SK-N-MC (cell line): Measurements from ENCODE around the gene EXD1.

ENCODE experiments used
- EZH2 ChIP-seq: fragments of 200-600 bp; sonication (generic); IDR thresholded peaks from one replicate; pipeline ENCODE4 v1.6.1; 2017; ENCODE audit warnings: antibody characterized with exemption
- FOXP2 ChIP-seq: optimal IDR thresholded peaks from 2 replicates; pipeline ENCODE3; 2011; ENCODE audit warnings: mild to moderate bottlenecking, moderate library complexity; ENCODE audit not compliant: insufficient read depth; ENCODE audit errors: extremely low read length, control extremely low read depth
- POLR2AphosphoS5 ChIP-seq: IDR thresholded peaks from 2 replicates; pipeline ENCODE4 v1.6.1; 2012; ENCODE audit warnings: mild to moderate bottlenecking, low read depth, low read length, borderline replicate concordance

DNA sequence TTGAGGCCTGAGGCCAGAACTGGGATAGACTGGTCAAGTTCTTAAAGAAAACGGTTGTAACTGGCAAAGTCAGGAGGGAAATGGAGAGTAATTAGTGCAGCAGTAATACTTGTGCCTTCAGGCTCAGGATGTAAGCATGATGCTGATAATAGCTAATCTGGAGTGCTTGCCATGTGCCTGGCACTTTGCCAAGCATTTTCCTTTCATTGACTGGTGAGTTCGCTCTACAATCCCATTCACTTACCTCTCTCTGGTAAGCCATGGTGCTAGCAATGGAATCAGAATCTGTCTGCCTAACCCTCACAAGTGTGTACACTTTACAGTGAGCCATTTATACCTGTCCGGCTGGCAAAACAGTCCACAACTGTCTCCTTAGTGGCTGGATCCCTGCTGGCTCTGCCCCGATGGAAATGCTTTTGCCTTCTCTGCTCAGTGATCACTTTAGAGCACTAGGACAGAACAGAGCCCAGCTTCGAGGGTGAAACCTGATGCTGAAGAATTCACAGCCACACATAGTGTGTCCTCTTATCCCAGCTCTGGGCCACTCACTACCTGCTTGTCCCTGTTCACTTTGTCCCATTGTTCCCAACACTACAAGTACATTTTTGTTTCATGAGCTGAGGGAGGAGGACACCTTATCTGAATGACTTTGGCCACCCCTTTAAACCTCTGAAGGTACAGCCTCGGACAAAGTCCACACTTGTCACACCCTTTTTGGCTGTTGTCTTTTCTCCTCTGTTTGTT, 10.8 kb upstream of the EXD1 start:
- TF ChIP-seq EZH2 (no peak), POLR2AphosphoS5 (peak; percentile 23; the same call in 1 of the 2 replicates), FOXP2 (peak; percentile 40)
